Measurements from ENCODE around the gene SEMA3B. TPM values are rescaled to one million over a fixed set of nuclear protein-coding genes. Genes with fewer than 3 reads are reported as not detected.
A peak's percentile ranks its signal among the peaks of the same experiment; 100 is the strongest.

Gene SEMA3B
- total RNA-seq, 2 donors from 2014 or later, result 71.1 to 116 TPM

DNA sequence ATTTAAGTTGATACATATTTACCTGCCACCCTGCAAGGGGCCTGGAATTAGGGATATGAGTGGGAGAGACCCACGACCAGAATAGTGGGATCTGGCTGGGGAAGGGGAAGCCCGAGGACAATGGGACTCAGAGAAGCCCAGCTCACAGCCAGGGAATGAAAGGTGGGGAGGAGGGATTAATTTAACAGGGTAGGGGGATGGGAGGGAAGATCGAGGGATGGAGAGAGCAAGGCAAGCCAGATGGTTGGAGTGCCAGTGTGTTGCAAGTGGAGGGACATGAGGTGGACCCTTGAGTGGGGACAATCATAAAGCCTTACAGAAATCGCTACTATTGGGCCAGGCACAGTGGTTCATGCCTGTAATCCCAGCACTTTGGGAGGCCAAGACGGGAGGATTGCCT lies 37.4 kb upstream of the SEMA3B start:
- Histone ChIP-seq H3K27ac (no peak overlapping the region), H3K27me3 (no peaks in the 10 kb centered on the region), H3K4me1 (peaks cover 30% of the 10 kb centered on the region), H3K4me3 (no peak overlapping the region), H3K9me3 (no peaks in the 10 kb centered on the region), H3K36me3 (replicated peaks in 1 of 2; ENCODE audit: insufficient read depth in 1 of 2, low read depth in 2 of 2) (no peaks in the 10 kb centered on the region)
- TF ChIP-seq POLR2A (IDR thresholded peaks at IDR 0.05) (no peak), CTCF (IDR thresholded peaks at IDR 0.05) (no peak)
- intact Hi-C loops (cut with DNase I), result loop anchor here (5.0 kb wide), 1 partner anchor 41 kb away; no protein-coding TSS in a partner anchor
- no peak for ATAC-seq
- DNase-seq, result no peak
- 69 to 71% methylated on average over 5 of the region's 5 CpGs for WGBS, 2 donors

GRCh38 chr3:50232303-50232702 lies 36.6 kb upstream of the SEMA3B start:
- no peaks in the 10 kb centered on the region for H3K9me3 ChIP-seq
- TF ChIP-seq POLR2A (IDR thresholded peaks at IDR 0.05) (no peak), CTCF (IDR thresholded peaks at IDR 0.05) (no peak)
- peaks cover 30% of the 10 kb centered on the region for H3K4me1 ChIP-seq
- H3K27ac ChIP-seq, result no peak overlapping the region
- intact Hi-C loops (cut with DNase I), result loop anchor here (5.0 kb wide), 1 partner anchor 40 kb away; no protein-coding TSS in a partner anchor
- no peaks in the 10 kb centered on the region for H3K27me3 ChIP-seq
- H3K4me3 ChIP-seq, result no peak overlapping the region
- ATAC-seq, result no peak
- H3K36me3 ChIP-seq (replicated peaks in 1 of 2; ENCODE audit: insufficient read depth in 1 of 2, low read depth in 2 of 2), result no peaks in the 10 kb centered on the region
- 49 to 51% methylated on average over 3 of the region's 3 CpGs for WGBS, 2 donors
- no peak for DNase-seq

GRCh38 chr3:50233176-50233575 lies 35.8 kb upstream of the SEMA3B start:
- H3K27ac ChIP-seq, result no peak overlapping the region
- WGBS, 2 donors, result 81 to 90% methylated on average over 4 of the region's 4 CpGs

GRCh38 chr3:50235716-50236483 lies 33.0 kb upstream of the SEMA3B start, which contains the start of gene GNAI2:
TSS of gene GNAI2 (plus strand) at chr3:50236204. CDS start at chr3:50236336, 132 bp downstream.
- Histone ChIP-seq H3K27ac (peak within 1 kb of the TSS; percentile 76 to 91 (median 85)), H3K27me3 (no peaks in the 10 kb centered on the region), H3K9me3 (no peaks in the 10 kb centered on the region), H3K4me1 (peaks cover 50% of the 10 kb centered on the region), H3K36me3 (replicated peaks in 1 of 2; ENCODE audit: insufficient read depth in 1 of 2, low read depth in 2 of 2) (no peaks in the 10 kb centered on the region), H3K4me3 (peak within 1 kb of the TSS; percentile 43 to 51)
- intact Hi-C loops (cut with DNase I), result no loop called here
- WGBS, 2 donors, result 0 to 1% methylated on average over 17 to 62 of the region's 75 CpGs
- DNase-seq (peak; percentile 98 to 99 (median 99)), ATAC-seq (peak; percentile 92)
- TF ChIP-seq POLR2A (IDR thresholded peaks at IDR 0.05), result peak; percentile 63 to 91 (median 75)
- TF ChIP-seq CTCF (IDR thresholded peaks at IDR 0.05), result peak in 1 of 7 experiments; percentile 4

More at GRCh38 chr3:50233176-50233575, 35.8 kb upstream of the SEMA3B start:
- Histone ChIP-seq H3K36me3 (replicated peaks in 1 of 2; ENCODE audit: insufficient read depth in 1 of 2, low read depth in 2 of 2) (no peaks in the 10 kb centered on the region), H3K9me3 (no peaks in the 10 kb centered on the region), H3K4me1 (peaks cover 34% of the 10 kb centered on the region), H3K4me3 (no peak overlapping the region), H3K27me3 (no peaks in the 10 kb centered on the region)
- ATAC-seq (no peak), DNase-seq (peak in 1 of 4 donors; percentile 40)
- TF ChIP-seq CTCF (IDR thresholded peaks at IDR 0.05) (no peak), POLR2A (IDR thresholded peaks at IDR 0.05) (no peak)
- intact Hi-C loops (cut with DNase I), result loop anchor here (5.0 kb wide), 1 partner anchor 39 kb away; no protein-coding TSS in a partner anchor
